ENCODE results near the gene RNF224.
"Not testable (repeated sequence)": the region's sequence is repeated elsewhere in the genome, so short reads cannot be mapped to it uniquely, and the experiment has no call there.

- TF ChIP-seq YY1 (IDR thresholded peaks at IDR 0.05; ENCODE audit: insufficient read depth, insufficient read length); ZNF274 (IDR thresholded peaks at IDR 0.05; ENCODE audit: low read depth, low read length); SUZ12 (IDR thresholded peaks at IDR 0.05; ENCODE audit: extremely low read depth, insufficient read depth, insufficient read length): not testable (repeated sequence)
Observed at GRCh38 chr9:137239541-137240200, 12.4 kb downstream of the RNF224 start.

Measured in NT2/D1 (cell line).